IMR-90 (cell line): Measurements from ENCODE around the gene CAPN8. TPM values are rescaled to one million over a fixed set of nuclear protein-coding genes. Genes with fewer than 3 reads are reported as not detected.

Source experiments
- ATAC-seq: fragments of 200-7000 bp; cut with Tn5 transposase; 2 replicates; pipeline ENCODE4 v1.9.1; 2020; ENCODE audit warnings: low read depth, mild to moderate bottlenecking, moderate library complexity
- BruUV-seq: library from RNA; stranded (reverse); fragments of 400-500 nt; replicated peaks from 2 replicates; lab custom pipeline; 2021; lab: Mats Ljungman, UMichigan
- CTCF ChIA-PET: fragments of 300-600 bp; formaldehyde crosslinking; extraction: SDS; loops from one replicate; lab custom pipeline; 2021; ENCODE audit warnings: antibody characterized with exemption; lab: Yijun Ruan, JAX
- POLR2A ChIA-PET: fragments of 300-600 bp; sonication (Branson Sonifier 250); formaldehyde crosslinking; loops from one replicate; lab custom pipeline; 2022; ENCODE audit warnings: antibody characterized with exemption; ENCODE audit not compliant: unreplicated experiment; lab: Charles Lee
- DNase-seq: peaks from one replicate; pipeline ENCODE4 v3.0.0; 2013
- H2AFZ ChIP-seq: replicated peaks from 2 replicates; pipeline ENCODE3; 2013; ENCODE audit warnings: low read length, mild to moderate bottlenecking; ENCODE audit not compliant: poor library complexity
- H2AK5ac ChIP-seq: 2 replicates; pipeline ENCODE4 v1.6.1; 2013; ENCODE audit warnings: low read depth, low read length, inconsistent platforms
- H2AK9ac ChIP-seq: replicated peaks from 2 replicates; pipeline ENCODE3; 2013; ENCODE audit warnings: mild to moderate bottlenecking, low read depth, low read length, moderate library complexity; ENCODE audit not compliant: poor library complexity
- H2BK120ac ChIP-seq: 2 replicates; pipeline ENCODE4 v1.6.1; 2013; ENCODE audit warnings: low read depth, low read length, inconsistent platforms
- H2BK15ac ChIP-seq: 3 replicates; pipeline ENCODE4 v1.6.1; 2013; ENCODE audit warnings: low read depth, low read length, inconsistent platforms
- H2BK20ac ChIP-seq: 2 replicates; pipeline ENCODE4 v1.6.1; 2013; ENCODE audit warnings: low read depth, mild to moderate bottlenecking, inconsistent platforms, low read length, moderate library complexity
- H2BK5ac ChIP-seq: 2 replicates; pipeline ENCODE4 v1.6.1; 2013; ENCODE audit warnings: mild to moderate bottlenecking, low read depth, low read length, inconsistent platforms; ENCODE audit not compliant: poor library complexity, severe bottlenecking
- H3K14ac ChIP-seq: replicated peaks from 2 replicates; pipeline ENCODE4 v1.6.1; 2013; ENCODE audit warnings: low read depth, low read length, inconsistent platforms
- H3K18ac ChIP-seq: 2 replicates; pipeline ENCODE4 v1.6.1; 2013; ENCODE audit warnings: low read depth, low read length, control low read depth
- H3K23ac ChIP-seq: 2 replicates; pipeline ENCODE4 v1.6.1; 2013; ENCODE audit warnings: low read depth, low read length, inconsistent platforms
- H3K27ac ChIP-seq: 2 replicates; pipeline ENCODE4 v1.5.1; 2013; ENCODE audit warnings: mild to moderate bottlenecking, control low read depth, low read length; ENCODE audit not compliant: insufficient read depth
- H3K27me3 ChIP-seq: 2 replicates; pipeline ENCODE4 v1.6.1; 2013; ENCODE audit warnings: low read length; ENCODE audit not compliant: control insufficient read depth, insufficient read depth
- H3K36me3 ChIP-seq: 2 replicates; pipeline ENCODE4 v1.6.1; 2013; ENCODE audit warnings: low read length, mixed read lengths; ENCODE audit not compliant: control insufficient read depth, insufficient read depth
- H3K4ac ChIP-seq: 2 replicates; pipeline ENCODE4 v1.6.1; 2013; ENCODE audit warnings: low read depth, low read length, inconsistent platforms
- H3K4me1 ChIP-seq: 2 replicates; pipeline ENCODE4 v1.6.1; 2013; ENCODE audit warnings: low read length, mixed read lengths; ENCODE audit not compliant: control insufficient read depth, insufficient read depth
- H3K4me2 ChIP-seq: 2 replicates; pipeline ENCODE4 v1.6.1; 2013; ENCODE audit warnings: low read depth, mild to moderate bottlenecking, control low read depth, low read length, moderate library complexity
- H3K4me3 ChIP-seq: 2 replicates; pipeline ENCODE4 v1.5.1; 2013; ENCODE audit warnings: low read depth, mild to moderate bottlenecking, control low read depth, low read length, moderate library complexity; ENCODE audit not compliant: insufficient read depth
- H3K56ac ChIP-seq: 2 replicates; pipeline ENCODE4 v1.6.1; 2013; ENCODE audit warnings: low read length, inconsistent platforms; ENCODE audit not compliant: insufficient read depth; ENCODE audit errors: extremely low read depth
- H3K79me1 ChIP-seq, 2 experiments: 2 replicates each; pipeline ENCODE4 v1.6.1; 2013; ENCODE audit warnings: low read length in 2 of 2, inconsistent platforms in 1 of 2, low read depth in 1 of 2
- H3K9ac ChIP-seq: 2 replicates; pipeline ENCODE4 v1.6.1; 2013; ENCODE audit warnings: low read depth, low read length, control low read depth
- H3K9me1 ChIP-seq: 2 replicates; pipeline ENCODE4 v1.6.1; 2013; ENCODE audit warnings: low read length, inconsistent platforms; ENCODE audit not compliant: insufficient read depth
- H3K9me3 ChIP-seq: 2 replicates; pipeline ENCODE4 v1.6.1; 2013; ENCODE audit warnings: low read length; ENCODE audit not compliant: control insufficient read depth, insufficient read depth
- H4K20me1 ChIP-seq: 2 replicates; pipeline ENCODE4 v1.6.1; 2013; ENCODE audit warnings: low read length, inconsistent platforms; ENCODE audit not compliant: insufficient read depth
- H4K5ac ChIP-seq: 2 replicates; pipeline ENCODE4 v1.6.1; 2013; ENCODE audit warnings: mild to moderate bottlenecking, low read depth, low read length, control low read depth
- H4K8ac ChIP-seq, 2 experiments: 2 replicates each; pipeline ENCODE4 v1.6.1; 2013; ENCODE audit warnings: low read depth in 2 of 2, low read length in 2 of 2, control low read depth in 1 of 2, inconsistent platforms in 1 of 2
- H4K91ac ChIP-seq: 2 replicates; pipeline ENCODE4 v1.6.1; 2013; ENCODE audit warnings: low read depth, low read length, inconsistent platforms; ENCODE audit not compliant: insufficient read depth
- FOS ChIP-seq: fragments of 150-350 bp; IDR thresholded peaks from 2 replicates; pipeline ENCODE4 v1.6.1; 2016; ENCODE audit warnings: low read depth, low read length
- MAZ ChIP-seq: IDR thresholded peaks from 2 replicates; pipeline ENCODE4 v1.6.1; 2012; ENCODE audit warnings: low read depth, mild to moderate bottlenecking, low read length, improper control_type of control experiment, moderate library complexity, borderline replicate concordance
- NFE2L2 ChIP-seq: fragments of 150-350 bp; IDR thresholded peaks from 2 replicates; pipeline ENCODE4 v1.6.1; 2016; ENCODE audit warnings: low read depth, mild to moderate bottlenecking, low read length
- RCOR1 ChIP-seq: IDR thresholded peaks from 2 replicates; pipeline ENCODE4 v1.6.1; 2012; ENCODE audit warnings: mild to moderate bottlenecking, low read length, improper control_type of control experiment; ENCODE audit not compliant: insufficient replicate concordance
- WGBS, 2 experiments: methylation state at CpG; one replicate each; pipeline versions ENCODE4 v1.1.5 to v1.1.7; 2013; ENCODE audit warnings: missing lambda C conversion rate in 2 of 2; ENCODE audit not compliant: insufficient read length in 1 of 2; ENCODE audit errors: extremely low coverage in 2 of 2; 5-methylcytosine and 5-hydroxymethylcytosine counted together
- dilution Hi-C: fragments of 300-500 bp; cut with HindIII; formaldehyde crosslinking; loops from one replicate; pipeline ENCODE4 v1.14.3; 2018; ENCODE audit warnings: low sequenced_read_pairs; ENCODE audit not compliant: unreplicated experiment
- in situ Hi-C: fragments of 300-500 bp; cut with MboI; formaldehyde crosslinking; loops from 3 replicates; pipeline ENCODE4 v1.14.3; 2019; ENCODE audit warnings: low sequenced_read_pairs, inconsistent platforms, mixed read lengths
- intact Hi-C: fragments of 100-400 bp; cut with micrococcal nuclease; formaldehyde crosslinking; loops from 2 replicates; pipeline ENCODE4 v1.10.0; 2022
- polyA plus RNA-seq, 3 experiments: library from polyadenylated mRNA; depleted of rRNA; stranded (reverse); fragments of >200 nt; gene quantifications; 2 replicates each; pipeline ENCODE4 v1.2.3, GENCODE V29; 2012; ENCODE audit warnings: low replicate concordance in 1 of 3
- total RNA-seq: library from RNA; depleted of rRNA; stranded (reverse); fragments of >200 nt; gene quantifications from 2 replicates; pipeline ENCODE4 v1.2.3, GENCODE V29; 2012

CAPN8 gene
- total and polyA plus RNA-seq, 2 of the 4 experiments (the other 2 are of a cell fraction): not detected

DNA sequence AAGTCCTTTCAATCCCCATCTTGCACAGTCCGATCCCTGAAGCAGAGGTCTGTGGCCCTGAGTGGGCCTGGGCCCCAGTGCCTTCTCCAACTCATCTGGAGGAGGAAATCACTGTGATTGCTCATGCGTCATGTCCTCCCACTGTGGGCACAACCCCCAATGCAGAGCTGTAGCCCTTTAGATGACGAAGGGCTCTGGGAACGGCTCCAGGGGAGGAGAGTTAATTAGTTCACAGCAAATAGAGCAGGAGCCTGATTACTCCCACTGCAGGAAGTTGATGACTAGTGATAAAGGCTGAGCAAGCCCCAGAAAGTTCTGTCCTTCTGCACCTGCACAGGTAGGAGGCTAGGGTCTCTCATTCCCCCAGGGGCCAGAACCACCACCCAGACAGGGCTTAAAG lies 160.8 kb downstream of the CAPN8 start:
- no peaks in the 10 kb centered on the region for H4K20me1 ChIP-seq
- H2BK15ac ChIP-seq: no peak overlapping the region
- H3K9ac ChIP-seq: no peak overlapping the region
- peaks cover 2% of the 10 kb centered on the region; the same call in 1 of the 2 replicates for H3K4me1 ChIP-seq
- H4K8ac ChIP-seq: peak overlapping the region; percentile 38 to 75
- no peak overlapping the region for H2AK5ac ChIP-seq
- no peaks in the 10 kb centered on the region for H3K79me1 ChIP-seq
- WGBS, 2 experiments: 43% methylated on average over 1 of the region's 4 CpGs; no CpG with 5 or more reads in 1 of the 2 experiments
- no peak overlapping the region for H3K4me3 ChIP-seq
- ATAC-seq (peak; percentile 67), DNase-seq (peak; percentile 90)
- H2AFZ ChIP-seq: peak overlapping the region; percentile 0
- H3K4ac ChIP-seq: no peak overlapping the region; the same call in 1 of the 2 replicates
- dilution Hi-C loops: no loop called here
- ChIA-PET CTCF (no interaction called here), POLR2A (no interaction called here)
- no peak overlapping the region for H3K56ac ChIP-seq
- H3K27me3 ChIP-seq: peaks cover 2% of the 10 kb centered on the region; the same call in 1 of the 2 replicates
- peak overlapping the region; percentile 38; the same call in 1 of the 2 replicates for H2BK20ac ChIP-seq
- no peak overlapping the region for H3K18ac ChIP-seq
- peak overlapping the region; percentile 37; the same call in 1 of the 2 replicates for H4K5ac ChIP-seq
- no peaks in the 10 kb centered on the region for H3K36me3 ChIP-seq
- H2AK9ac ChIP-seq: no peak overlapping the region
- intact Hi-C loops: no loop called here
- in situ Hi-C loops: no loop called here
- BruUV-seq: no TSS peak
- no peak overlapping the region for H4K91ac ChIP-seq
- no peaks in the 10 kb centered on the region for H3K9me3 ChIP-seq
- TF ChIP-seq FOS (0 out of 2 replicates have a peak, but pooled peaks have one; percentile 5), RCOR1 (peak; percentile 67), MAZ (0 out of 2 replicates have a peak, but pooled peaks have one; percentile 12), NFE2L2 (no peak)
- no peak overlapping the region for H3K23ac ChIP-seq
- no peak overlapping the region for H3K27ac ChIP-seq
- no peak overlapping the region for H2BK5ac ChIP-seq
- H2BK120ac ChIP-seq: peak overlapping the region; percentile 47; the same call in 1 of the 2 replicates
- no peak overlapping the region for H3K4me2 ChIP-seq
- H3K14ac ChIP-seq: 0 out of 2 replicates have a peak overlapping the region, but pooled peaks have one; percentile 17
- H3K9me1 ChIP-seq: no peaks in the 10 kb centered on the region
